IPS-NIHi7 (cell line): ENCODE data around the gene ELF2.
"Not testable (repeated sequence)": the region's sequence is repeated elsewhere in the genome, so short reads cannot be mapped to it uniquely, and the experiment has no call there.

Experiments used
- DNase-seq: peaks from one replicate; pipeline ENCODE4 v3.0.0; 2012; ENCODE audit warnings: mixed read lengths; ENCODE audit errors: extremely low spot score

Gene ELF2

DNA sequence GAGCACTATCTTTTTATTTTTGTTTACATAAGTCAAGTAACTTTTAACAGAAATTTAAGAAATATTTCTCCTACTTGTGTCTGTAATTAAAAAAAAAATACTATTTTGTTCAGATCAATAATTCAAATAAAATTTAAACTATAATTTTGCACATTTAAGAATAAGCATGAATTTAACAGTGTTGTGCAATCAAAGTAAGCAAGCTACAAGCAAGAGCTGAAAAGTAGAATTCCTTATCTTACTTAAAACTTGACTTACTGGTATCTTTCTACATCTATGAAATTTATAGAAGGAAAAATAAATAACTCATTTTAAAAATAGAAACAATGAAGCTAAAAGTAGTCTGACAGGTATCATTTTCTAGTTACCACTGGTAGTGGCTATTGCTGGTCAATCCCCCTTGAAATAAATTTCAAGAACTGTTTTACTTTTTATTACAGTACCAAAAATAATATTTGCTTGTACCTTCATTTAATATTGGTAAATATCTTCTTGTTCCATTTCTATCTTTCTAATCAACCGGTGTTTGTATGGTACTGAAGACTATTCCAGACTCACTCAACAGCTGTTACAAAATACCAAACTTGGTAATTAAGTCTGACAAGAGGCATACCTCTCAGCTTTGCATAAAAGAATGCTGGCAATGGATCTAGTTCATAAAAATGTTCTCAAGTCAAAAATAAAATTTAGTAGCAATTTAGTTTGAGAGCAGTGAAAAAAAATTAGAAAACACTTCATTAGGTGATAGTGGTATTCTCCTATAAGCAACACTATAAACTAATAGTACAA lies 99.3 kb downstream of the ELF2 start:
- no peak for DNase-seq

DNA sequence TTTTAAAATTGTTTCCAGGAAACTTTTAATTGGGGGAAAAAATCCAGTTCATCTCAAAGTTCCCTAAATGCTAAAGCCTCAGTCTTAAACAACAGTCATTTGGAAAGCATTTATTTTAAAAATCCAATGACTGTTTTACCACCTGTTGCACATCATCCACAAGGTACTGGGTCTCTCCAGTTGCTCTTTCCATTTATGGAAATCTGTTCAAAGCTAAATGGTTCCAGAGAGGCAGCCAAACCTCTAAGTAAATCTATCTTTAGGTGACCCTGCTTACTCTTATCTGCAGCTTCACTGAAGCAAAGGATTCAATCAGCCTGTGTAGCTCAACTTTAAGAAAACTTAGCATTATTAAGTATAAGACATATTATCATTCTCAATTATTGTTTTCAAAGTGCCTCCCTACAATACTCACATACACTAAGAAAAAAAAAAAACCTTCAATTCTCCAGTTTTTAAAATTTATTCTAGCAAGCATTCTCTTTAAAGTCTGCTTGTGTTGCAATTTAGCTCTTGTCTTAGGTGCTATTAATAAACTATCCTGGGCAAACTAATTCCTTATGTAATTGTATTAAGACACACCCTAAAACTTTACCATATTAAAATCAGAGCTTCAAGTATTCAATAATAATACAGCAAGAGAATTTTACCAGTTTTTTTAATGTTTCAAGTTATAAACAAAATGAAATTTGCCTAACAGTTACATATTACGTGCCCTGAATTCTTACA lies 100.8 kb downstream of the ELF2 start:
- DNase-seq = no peak

DNA sequence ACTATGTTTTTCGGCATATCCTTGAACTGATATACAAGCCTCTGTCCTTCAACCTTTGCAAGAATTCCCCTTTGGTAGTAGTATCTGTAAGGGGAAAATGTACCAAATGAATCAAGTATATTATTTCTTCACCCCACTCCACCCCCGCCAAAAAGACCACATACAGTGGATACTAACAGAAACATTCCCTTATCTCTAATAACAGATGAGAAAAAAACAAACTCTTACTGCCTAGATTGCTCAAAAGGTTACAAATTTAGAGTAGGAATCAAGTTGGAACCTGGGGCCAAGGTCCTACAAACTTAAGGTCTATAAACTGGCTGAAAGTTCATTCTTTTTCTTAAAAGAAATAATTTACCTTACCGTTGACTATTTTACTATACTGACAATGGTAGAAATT lies 116.4 kb downstream of the ELF2 start:
- no peak for DNase-seq

DNA sequence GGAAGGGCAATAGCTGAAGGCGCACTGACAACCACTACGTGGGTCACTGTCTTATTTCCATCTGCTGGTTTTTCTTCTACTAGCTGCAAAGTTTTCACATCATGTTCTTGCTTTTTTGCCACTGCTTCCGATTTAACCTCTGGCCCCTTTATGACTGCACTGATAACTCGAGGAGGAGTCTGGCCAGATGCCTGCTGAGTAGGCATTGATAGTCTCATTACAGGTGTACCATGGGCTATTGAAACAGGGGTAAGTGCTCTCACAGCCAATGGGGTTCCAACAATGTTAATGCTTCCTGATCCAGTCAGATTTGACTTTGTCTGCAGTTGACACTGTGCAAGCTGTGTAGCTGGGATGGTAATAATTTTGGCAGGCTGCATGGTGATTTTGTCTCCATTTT lies 118.0 kb downstream of the ELF2 start:
- DNase-seq = not testable (repeated sequence)

DNA sequence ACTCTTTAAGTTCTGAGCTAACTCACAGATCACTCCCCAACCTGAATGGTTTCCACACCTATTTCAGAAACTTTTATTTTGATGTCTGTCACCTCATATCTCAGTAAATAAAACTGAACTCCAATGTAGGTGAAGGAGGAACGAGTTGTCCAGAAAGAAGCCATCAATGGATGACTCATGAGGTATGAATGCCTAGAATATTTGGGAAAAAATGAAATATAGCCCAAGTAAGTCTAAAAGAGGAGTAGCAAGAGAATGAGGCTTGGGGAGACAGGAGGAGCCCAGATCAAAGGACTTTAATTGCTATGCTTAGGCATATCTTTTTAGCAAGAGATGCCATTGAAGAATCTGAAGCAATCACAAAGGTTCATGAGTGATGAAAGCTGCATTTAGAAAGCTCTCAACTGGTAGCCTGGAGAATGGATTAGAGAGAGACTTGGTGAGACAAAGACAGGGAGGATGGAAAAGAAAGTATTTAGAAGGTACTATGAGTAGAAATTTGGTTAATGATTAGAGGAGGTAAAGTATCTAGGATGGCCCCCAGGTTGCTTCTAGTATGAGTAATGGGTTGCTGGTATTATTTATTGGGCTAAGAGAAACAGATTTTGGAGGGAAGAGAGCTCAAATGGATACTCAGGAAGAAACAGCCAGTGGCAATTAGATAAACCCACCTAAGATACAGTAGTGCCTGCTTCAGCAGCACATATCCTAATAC lies 122.1 kb downstream of the ELF2 start:
- DNase-seq = no peak

DNA sequence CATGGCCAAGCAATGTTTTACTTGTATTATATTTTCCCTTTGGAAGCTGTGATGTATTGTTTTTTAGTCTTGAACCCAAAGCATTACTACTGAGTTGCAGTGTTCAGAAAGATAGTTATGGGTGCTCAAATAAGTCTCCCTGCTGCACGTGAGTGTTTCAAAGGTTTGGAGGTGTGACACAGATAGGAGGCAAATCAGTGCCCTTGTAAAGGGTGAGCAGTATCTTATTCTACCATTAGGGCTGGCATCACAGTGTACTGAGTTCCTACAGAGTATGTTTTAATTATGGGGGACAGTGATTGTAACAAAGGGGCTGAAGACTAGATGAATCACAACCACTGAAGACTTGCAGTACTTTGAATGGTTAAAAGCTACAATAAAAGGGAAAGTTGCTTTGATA lies 123.1 kb downstream of the ELF2 start:
- no peak for DNase-seq

DNA sequence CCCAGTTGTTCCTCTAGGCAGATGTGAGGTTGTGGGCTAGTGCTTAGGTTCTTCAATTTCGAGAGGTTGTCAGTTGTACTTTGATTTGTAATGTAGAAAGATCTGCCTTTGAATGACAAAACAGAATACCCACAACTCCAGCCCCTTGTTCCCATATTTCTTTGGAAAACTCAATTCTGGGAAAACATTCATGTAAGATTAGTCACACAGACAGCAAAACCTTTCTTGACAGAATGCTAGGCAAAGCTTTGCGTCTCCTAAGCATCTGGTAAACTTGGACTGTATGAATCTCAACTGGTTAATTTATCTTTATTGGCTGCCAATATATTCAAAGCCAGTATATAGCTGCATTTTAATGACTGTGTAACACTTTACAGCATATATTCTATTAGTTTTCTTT lies 126.6 kb downstream of the ELF2 start:
- no peak for DNase-seq

DNA sequence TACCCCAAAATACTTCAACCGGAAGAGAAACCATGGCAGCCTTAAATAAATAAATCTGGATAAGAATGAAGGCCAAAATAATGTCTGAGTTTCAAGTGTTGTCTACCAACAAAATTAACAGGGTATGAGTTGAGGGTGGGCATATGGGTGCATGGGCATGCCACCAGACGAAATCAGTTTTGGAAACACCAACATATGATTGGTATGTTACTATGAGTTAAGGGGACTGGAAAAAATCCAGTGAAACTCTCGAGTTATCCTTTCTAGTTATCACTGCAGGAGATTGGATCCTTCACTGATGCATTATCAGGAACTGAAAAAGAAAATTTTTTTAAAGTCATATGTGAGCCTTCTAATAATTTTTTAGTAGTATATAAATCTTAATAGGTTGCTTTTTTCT lies 129.0 kb downstream of the ELF2 start:
- no peak for DNase-seq

DNA sequence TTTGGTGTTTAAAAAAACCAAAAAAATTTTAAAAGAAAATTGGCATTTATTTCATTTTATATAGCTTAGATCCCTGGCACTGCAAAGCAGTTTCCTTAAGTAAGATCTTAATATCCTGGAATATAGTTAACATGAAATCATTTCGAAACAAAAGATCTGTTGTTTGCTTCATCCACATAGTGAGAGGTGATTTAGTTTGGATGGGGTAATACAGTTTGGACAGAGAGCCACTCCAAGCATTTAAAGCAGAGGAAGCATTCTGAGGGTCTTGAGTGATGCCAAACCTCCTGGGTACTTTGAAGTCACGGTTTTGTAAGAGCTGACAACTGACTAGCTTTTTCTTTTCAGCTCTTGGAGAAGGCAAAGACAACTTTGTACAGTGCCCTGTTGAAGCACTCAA lies 132.7 kb downstream of the ELF2 start:
- DNase-seq = no peak

DNA sequence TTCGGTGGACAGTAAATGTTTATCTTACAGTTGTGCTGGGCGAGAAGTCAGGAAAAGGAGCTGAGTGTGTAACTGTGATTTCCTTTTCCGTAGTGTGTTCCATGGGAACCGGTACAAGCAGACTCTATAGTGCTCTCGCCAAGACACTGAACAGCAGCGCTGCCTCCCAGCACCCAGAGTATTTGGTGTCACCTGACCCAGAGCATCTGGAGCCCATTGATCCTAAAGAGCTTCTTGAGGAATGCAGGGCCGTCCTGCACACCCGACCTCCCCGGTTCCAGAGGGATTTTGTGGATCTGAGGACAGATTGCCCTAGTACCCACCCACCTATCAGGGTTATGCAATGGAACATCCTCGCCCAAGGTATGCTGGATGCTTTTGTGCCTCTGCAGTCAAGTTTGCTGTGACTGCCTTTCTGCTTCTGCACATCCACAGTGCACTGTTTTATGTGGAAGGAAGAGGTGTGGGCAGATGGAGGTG lies 134.0 kb downstream of the ELF2 start:
- no peak for DNase-seq

DNA sequence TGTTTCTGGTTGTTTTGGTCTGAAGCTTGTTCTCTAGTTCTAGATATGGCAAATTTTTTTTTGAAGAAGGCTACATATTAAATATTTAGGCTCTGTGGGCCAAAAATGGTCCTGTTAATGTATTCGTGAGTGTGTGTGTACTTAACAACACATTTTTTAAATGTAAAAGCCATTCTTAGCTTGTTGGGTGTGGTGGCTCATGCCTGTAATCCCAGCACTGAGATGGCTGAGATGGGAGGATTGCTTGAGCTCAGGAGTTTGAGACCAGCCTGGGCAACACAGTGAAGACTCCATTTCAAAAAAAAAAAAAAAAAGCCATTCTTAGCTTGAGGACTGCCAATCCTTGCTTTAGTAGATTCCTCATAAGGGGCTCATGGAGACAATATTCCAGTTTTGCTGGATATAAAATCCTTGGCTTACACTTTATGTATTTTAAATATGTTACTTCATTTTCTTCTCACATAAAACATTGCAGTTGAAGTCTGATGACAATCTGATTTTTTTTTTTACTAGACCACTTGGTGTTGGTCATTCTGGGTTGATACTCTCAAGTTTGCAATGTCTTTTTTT lies 138.1 kb downstream of the ELF2 start:
- DNase-seq = no peak

DNA sequence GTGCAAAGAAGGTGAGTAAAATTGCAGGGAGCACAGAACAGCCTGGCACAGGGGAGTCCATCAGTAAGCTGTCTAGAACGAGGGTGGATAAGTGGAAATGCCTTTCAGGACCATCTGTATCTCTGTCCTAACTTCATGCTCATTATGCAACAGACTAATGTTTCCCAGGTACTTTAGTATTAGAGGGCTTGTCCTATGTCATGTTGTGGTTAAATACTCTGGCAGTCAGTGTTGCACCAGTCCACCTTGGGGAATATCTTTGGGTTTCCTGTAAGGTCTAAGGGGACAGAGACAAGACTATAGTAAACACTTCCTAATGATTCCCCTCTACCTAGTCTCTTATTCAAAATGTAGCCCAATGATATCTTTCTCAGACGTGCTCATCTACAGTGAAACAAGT lies 140.1 kb downstream of the ELF2 start:
- no peak for DNase-seq

DNA sequence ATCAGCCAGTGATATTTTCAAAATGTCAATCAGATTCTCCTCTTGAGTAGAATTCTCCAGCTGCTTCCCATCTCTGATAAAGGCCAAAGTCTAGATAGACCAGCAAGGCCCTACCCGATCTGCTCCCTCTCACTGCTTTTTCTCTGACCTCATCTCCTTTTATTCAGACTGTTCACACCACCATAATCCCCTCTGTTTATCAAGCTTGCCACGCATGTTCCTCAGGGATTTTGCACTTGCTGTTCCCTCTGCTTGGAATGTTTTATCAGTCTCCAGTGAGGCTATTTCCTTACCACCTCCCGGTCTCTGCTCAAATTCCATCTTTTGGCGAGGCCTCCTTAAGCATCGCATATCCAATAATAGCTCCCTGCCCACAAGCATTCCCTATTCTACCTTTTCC lies 141.4 kb downstream of the ELF2 start:
- no peak for DNase-seq

DNA sequence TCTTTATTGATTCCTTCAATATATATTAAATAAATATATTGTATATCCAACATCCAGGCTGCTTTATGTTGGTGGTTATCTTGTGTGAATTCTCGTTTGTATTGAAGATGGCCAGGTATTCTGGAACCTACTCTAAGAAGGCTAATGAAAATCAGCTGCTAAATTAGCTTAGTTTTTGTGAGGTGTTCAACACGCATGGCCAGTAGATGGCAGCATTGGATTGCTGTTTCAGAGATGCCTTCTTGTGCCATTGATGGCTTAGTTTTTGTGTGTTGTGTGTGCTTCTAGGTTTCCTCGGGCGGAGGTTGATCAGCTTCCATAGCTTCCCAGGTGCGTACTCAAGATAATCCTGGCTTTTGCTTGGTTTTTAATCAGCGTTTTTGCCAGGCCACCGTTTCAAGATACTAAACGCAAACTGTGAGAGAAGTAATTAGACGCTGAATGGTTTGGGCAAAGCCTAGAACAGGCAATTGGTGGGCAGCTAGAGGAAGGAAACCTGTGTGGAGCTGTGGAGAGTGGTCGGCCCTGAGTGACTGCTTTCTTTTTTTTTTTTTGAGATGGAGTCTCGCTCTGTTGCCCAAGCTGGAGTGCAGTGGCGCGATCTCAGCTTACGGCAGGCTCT lies 146.3 kb downstream of the ELF2 start:
- DNase-seq = peak; percentile 75

DNA sequence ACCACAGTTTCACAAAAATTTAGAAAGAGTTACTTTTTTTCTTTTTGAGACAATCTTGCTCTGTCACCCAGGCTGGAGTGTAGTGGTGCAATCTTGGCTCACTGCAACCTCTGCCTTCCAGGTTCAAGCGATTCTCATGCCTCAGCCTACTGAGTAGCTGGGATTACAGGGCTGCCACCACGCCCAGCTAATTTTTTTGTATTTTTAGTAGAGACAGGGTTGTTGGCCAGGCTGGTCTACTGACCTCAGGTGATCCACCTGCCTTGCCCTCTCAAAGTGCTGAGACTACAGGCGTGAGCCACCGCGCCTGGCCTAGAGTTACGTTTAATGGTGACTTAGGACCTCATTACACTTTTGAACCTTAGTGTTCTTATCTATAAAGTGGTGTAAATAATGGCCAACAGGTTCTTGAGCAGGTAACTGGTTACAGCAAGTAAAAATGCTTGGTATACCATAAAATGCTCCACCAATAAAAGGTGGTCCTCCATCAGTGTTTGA lies 147.1 kb downstream of the ELF2 start:
- not testable (repeated sequence) for DNase-seq

DNA sequence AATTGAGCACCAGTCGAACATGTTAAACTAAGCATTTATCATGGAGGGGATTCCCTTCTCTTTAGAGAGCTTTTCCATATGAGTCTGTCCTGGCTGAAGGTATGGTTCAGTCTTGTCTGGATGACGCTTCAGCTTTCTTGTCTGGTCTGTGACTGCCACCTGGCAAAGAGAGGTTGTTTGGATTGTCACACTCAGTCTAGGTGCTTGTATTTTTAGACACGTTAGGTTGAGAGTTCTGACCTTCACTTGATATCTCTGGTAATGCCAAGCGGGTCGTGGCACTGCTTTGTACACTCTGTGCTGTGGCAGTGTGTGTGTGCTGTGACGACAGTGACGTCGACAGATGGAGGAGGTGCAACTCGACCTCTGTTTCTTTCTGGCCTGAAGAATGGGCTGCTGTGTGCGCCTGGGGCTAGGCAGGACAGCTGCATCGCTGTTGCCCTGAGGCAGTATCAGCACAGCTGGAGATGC lies 148.8 kb downstream of the ELF2 start:
- DNase-seq = peak; percentile 29

DNA sequence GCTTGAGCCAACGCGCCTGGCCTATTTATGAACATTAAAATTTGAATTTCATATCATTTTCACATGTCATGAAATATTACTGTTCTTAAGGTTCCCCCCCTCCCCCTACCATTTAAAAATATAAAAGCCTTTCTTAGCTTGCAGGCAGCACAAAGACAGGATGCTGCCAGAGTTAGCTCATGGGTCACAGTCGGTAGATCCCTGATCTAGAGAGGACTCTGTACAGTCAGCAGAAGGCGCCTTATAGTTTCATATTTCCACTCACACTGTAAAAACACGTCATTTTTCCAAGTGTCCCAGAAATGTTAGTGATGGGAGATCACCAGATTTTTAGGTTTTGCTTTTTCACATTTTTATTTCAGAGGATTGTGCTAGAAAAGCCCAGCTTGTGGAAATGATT lies 149.2 kb downstream of the ELF2 start:
- DNase-seq = no peak

DNA sequence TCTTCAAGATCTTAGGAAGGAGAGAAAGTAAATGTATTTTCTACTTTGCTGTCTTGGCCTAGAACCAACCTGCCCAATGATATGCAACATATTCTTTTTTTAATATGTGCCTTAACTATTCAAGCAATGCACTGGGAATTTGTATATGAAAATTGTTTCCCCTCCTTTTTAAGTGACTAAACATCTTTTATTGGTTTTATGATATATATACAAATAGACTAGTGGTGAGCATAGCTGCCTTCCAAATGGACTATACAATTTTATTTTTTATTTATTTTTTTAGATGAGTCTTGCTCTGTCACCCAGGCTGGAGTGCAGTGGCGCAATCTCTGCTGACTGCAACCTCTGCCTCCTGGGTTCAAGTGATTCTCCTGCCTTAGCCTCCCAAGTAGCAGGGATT lies 151.2 kb downstream of the ELF2 start:
- no peak for DNase-seq

DNA sequence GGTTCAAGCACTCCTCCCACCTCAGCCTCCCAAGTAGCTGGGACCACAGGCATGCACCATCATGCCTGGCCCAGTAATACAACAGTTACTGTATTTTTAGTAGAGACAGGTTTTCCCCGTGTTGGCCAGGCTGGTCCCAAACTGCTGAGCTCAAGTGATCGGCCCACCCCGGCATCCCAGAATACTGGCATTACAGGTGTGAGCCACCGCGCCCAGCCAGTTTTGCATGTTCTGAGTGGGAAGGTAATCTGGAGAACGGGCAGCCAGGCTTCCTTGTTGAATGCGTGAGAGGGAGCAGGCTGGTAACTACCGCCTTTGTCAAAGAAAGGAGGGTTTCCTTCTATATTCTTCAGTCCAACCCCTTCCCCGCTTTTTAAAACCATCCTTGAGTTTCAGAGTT lies 152.3 kb downstream of the ELF2 start:
- no peak for DNase-seq

DNA sequence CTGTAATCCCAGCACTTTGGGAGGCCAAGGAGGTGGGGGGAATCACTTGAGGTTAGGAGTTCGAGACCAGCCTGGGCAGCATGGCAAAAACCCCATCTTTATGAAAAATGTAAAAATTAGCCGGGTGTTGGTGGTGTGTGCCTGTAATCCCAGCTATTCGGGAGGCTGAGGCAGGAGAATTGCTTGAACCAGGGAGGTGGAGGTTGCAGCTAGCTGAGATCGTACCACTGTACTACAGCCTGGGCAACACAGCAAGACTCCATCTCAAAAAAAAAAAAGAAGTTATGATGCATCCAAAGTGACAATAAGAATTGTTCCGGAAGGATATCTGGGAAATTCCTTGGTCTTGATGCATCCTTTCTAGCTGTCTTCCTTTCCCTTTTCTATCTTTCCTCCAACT lies 154.2 kb downstream of the ELF2 start:
- DNase-seq = no peak

DNA sequence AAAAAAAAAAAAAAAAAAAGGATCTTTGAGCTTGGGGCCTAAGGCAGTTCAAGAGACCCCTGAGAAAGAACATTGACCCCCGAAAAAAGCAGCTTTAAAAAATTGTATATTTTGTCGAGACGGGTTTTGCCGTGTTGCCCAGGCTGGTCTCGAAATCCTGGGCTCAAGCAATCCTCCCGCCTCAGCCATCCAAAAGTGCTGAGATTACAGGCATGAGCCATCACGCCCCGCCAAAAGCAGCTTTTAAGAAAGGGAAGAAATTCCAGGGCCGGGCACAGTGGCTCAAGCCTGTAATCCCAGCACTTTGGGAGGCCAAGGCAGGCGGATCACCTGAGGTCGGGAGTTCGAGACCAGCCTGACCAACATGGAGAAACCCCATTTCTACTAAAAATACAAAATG lies 155.9 kb downstream of the ELF2 start:
- not testable (repeated sequence) for DNase-seq

DNA sequence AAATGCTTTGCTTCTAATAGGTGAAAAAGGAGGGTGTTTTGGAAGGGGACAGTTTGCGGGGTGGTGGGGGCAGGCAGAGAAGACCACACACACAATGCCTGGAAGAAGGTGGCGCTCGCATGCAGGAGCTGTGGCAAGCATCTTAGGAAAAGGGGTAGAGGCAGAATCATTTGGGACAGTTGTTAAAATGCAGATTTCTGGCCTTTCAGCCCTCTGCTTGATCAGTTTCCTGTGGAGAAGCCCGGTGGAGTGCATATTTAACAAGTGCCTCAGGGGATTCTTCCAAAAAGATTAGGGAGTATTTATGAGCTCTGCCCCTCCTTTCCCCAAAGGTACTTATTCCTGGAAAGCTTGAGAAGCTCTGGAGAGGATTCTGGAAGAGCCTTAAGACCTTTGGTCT lies 156.6 kb downstream of the ELF2 start:
- peak; percentile 45 for DNase-seq
